ENCODE data around the gene PLEKHA7.
"Not testable (repeated sequence)": the region's sequence is repeated elsewhere in the genome, so short reads cannot be mapped to it uniquely, and the experiment has no call there.

The PLEKHA7 gene

GRCh38 chr11:16935518-16936302 lies 78.5 kb downstream of the PLEKHA7 start:
- peak; percentile 8 for DNase-seq

GRCh38 chr11:16933756-16934603 lies 80.2 kb downstream of the PLEKHA7 start:
- no peak for DNase-seq

GRCh38 chr11:16933291-16933690 lies 80.9 kb downstream of the PLEKHA7 start:
- no peak for DNase-seq

DNA sequence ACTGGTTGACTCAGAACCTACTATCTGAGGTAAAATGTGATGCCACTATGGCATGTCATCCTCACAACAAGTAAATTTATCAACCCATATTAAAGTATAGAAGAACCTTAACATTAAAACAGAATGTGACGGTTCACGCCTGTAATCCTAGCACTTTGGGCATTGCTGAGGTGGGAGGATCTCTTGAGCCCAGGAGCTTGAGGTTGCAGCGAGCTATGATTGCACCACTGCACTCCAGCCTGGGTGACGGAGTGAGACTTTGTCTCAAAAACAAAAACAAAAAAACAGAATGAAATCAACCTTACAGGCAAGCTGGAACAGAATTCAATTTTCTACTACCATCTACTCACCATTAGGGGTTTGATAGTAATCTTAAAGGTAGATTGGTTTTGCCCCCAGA lies 86.2 kb downstream of the PLEKHA7 start:
- DNase-seq, result no peak

GRCh38 chr11:16926883-16927626 lies 87.2 kb downstream of the PLEKHA7 start:
- DNase-seq, result no peak

DNA sequence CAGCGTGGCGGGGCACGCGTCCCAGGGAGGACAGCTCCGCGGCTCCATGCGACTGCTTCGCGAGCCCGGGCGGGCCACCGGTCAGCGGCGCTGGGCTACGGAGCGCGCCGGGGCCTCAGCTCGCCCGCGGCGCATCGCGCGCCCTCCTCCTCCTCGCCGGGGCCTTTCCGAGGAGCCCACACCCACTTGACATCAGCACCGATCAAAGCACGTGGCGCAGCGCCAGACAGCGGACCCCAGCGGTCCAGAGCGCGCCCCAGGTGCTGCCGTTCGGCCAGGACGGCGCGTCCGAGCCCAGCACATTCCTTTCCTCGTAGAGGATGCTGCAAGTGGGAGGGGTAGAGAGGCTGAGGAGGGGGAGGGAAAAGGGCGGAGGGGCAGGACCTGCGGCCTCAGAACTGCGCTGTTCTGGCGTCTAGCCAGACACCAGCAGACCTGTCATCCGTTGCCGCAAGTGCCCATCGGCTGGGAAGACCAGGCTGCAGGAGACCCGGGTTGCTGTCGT lies 88.6 kb downstream of the PLEKHA7 start:
- peak; percentile 11 for DNase-seq

DNA sequence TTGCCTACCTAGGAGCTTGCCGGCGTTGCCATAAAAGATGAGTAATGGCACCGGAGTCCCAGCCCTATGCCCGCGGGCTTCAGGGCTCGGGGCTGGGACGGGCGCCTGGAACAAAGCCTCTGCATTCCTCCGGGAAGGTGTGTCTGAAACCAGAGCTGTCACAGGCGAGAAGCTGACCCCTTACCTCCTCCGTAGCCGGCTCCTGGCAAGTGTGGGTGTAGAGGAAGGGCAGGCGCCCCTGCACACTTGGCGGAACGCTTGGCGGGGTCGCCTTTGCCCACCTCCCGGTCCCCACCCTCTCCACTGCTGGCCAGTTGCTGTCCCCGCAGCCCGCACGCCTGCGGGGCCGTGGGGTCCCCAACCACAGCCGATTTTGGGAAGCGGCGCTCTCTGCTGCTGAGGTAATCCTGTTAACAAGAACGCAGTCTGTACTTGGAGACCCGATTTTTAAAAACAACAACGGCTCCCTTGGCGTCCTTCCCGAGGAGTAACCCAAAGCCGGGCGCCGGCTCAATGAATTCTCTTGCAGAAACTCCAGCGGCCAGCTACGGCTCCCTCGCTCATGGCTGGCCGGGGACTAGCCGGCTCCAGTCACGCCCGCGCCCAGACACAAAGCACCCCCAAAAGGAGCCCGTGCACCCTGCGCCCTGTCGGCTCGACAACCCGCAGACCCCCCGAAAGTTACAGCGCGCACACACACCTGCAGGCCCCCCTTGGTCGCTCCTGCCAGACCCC lies 89.2 kb downstream of the PLEKHA7 start:
- DNase-seq, result no peak

DNA sequence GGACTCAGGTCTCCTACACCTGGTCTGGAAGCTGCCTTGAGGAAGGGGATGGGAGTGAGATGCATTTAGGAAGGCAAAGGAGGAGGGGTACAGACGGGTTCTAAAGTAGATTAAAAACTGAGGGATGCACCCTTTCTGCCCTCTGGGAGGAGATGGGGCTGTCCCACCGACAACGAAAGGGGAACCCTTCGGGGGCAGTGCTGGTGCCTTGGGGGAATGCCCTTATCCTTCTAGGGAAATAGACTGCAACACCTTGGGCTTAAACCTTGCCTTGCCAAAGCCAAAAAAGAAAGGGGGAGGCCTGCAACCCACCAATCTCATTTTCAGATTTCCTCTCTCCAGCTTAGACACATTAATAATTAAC lies 89.8 kb downstream of the PLEKHA7 start:
- DNase-seq, result no peak

DNA sequence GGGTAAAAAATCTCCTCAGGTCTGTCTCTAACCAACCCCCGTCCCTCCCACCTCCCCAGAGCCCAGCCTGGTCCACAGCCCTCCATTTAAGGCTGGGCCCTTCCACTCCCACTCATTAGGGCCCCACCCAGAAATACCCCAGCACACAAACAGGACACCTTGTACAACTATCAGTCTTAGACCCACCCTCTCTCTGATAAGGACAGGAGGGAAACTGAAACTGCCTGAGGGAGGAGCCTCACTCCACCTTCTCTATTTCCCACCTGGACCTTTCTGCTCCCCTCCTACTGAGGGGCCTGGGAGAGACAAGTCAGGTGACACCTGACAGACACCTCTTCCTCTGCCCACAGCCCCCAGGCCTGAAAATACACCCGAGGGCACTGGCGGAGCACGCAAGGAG lies 90.2 kb downstream of the PLEKHA7 start:
- DNase-seq, result no peak

- no peak for DNase-seq
Observed at GRCh38 chr11:16921668-16922067, 92.5 kb downstream of the PLEKHA7 start.

DNA sequence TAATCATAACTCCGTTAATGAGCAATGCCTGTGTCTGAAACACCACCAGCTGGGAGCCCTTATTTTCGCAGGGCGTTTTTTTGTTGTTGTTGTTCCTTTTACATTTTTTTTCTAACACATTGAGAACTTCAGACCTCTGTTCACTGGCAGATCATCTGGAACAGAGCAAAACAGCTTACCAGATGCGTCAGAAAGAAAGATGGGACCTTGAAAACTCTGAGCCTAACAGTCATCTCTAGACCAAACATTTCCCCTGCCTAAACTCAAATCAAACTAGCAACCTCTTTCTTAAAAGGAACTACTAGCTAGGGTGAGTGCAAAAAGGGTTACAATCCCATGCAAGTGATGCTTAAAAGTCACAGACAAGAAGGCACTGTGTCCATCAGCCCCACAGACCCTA lies 93.2 kb downstream of the PLEKHA7 start:
- no peak for DNase-seq

- DNase-seq, result no peak
Observed at GRCh38 chr11:16920559-16920958, 93.7 kb downstream of the PLEKHA7 start.

DNA sequence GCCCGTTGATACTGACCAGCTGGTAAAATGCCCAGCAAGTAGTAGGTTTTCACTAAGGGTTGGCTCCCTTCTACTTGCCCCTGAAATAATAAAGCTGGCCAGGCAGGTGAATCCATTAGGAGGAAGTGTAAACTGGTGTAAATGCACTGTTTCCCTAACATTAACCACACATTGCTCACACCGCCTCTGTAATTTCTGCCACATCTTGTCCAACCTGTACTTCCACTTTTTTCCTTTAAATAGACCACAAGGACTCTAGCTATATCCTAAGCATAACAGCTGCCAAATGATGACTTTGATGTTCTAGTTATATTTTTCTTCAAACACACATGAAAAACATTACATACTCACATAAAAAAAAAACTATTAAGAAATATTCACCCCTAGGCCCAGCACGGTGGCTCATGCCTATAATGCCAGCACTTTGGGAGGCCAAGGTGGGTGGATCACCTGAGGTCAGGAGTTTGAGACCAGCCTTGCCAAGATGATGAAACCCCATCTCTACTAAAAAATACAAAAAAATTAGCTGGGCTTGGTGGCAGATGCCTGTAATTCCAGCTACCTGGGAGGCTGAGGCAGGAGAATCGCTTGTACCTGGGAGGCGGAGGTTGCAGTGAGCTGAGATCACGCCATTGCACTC lies 95.6 kb downstream of the PLEKHA7 start:
- DNase-seq, result not testable (repeated sequence)

DNA sequence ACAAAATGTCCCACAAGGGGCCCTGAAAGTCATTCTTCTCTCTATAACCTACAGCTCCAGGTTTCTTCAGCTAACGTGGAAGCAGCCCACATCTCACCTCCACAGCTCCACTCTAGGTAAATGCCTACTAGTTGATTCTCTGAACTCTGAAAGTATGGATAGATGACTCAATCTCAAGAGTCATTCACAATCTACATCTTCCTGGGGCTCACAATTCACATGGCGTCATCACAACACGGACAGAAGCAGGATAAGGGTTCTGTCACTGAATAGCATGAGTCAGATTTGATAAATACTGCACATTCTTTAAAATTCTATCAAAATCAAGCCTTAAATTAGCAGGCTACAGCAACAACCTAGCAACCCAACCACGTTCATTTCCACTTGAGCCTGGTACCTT lies 96.3 kb downstream of the PLEKHA7 start:
- DNase-seq, result no peak

GRCh38 chr11:16912692-16913111 lies 101.5 kb downstream of the PLEKHA7 start:
- DNase-seq, result no peak

- no peak for DNase-seq
Observed at GRCh38 chr11:16911658-16912057, 102.6 kb downstream of the PLEKHA7 start.

GRCh38 chr11:16911186-16911585 lies 103.0 kb downstream of the PLEKHA7 start:
- DNase-seq, result no peak

- DNase-seq, result no peak
Observed at GRCh38 chr11:16909359-16910035, 104.7 kb downstream of the PLEKHA7 start.

DNA sequence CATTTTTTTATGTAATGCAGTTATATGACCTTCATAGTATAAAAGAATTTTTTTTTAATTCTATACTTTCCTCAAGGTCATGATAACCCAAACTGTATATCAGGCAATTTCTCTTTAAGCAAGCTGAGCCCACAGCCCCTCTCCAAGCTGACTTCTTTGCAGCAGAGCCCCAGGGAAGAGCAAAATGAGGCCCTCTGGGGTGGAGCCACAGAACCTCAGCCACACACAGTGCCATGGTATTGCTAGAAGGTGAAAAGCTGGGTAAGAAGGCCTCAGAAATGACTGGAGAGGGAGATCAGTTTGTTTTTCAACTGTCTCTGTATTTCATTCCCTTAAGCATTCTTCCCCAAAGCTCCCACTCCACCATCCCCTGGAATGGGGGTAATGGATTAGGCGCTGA lies 108.8 kb downstream of the PLEKHA7 start:
- no peak for DNase-seq

GRCh38 chr11:16904761-16905160 lies 109.5 kb downstream of the PLEKHA7 start:
- not testable (repeated sequence) for DNase-seq

GRCh38 chr11:16902781-16903378 lies 111.3 kb downstream of the PLEKHA7 start:
- DNase-seq, result no peak
